OCI-LY3 (cell line): Measurements from ENCODE around the gene LAIR1.

Source experiments
- H2AFZ ChIP-seq: fragments of 200-600, 300-600 bp; shearing (Covaris generic); 2 replicates; pipeline ENCODE4 v1.6.0; 2014; ENCODE audit warnings: antibody characterized with exemption, low read depth, low read length
- H3K27ac ChIP-seq: fragments of 200-600, 300-600 bp; sonication (generic); 2 replicates; pipeline ENCODE4 v1.5.1; 2014; ENCODE audit warnings: mild to moderate bottlenecking, low read length, moderate library complexity, mixed read lengths
- H3K27me3 ChIP-seq: fragments of 200-600, 300-600 bp; sonication (generic); 2 replicates; pipeline ENCODE4 v1.6.1; 2014; ENCODE audit warnings: low read depth, low read length, mixed read lengths
- H3K36me3 ChIP-seq: fragments of 200-600, 300-600 bp; sonication (generic); replicated peaks from 2 replicates; pipeline ENCODE3; 2014; ENCODE audit warnings: low read depth, low read length, mixed read lengths
- H3K4me1 ChIP-seq: fragments of 300-600, 200-600 bp; sonication (generic); 2 replicates; pipeline ENCODE4 v1.6.1; 2014; ENCODE audit warnings: low read length, mixed read lengths
- H3K4me2 ChIP-seq: fragments of 200-600, 300-600 bp; sonication (generic); 2 replicates; pipeline ENCODE4 v1.6.1; 2014; ENCODE audit warnings: low read length, mixed read lengths
- H3K4me3 ChIP-seq: fragments of 300-600, 200-600 bp; sonication (generic); 2 replicates; pipeline ENCODE4 v1.5.1; 2014; ENCODE audit warnings: antibody characterized with exemption, mild to moderate bottlenecking, low read length, moderate library complexity
- H3K79me2 ChIP-seq: fragments of 300-600, 200-600 bp; shearing (Covaris generic); 2 replicates; pipeline ENCODE4 v1.6.1; 2014; ENCODE audit warnings: mild to moderate bottlenecking, low read length, mixed read lengths
- H3K9ac ChIP-seq: fragments of 300-600, 200-600 bp; shearing (Covaris generic); 2 replicates; pipeline ENCODE4 v1.6.0; 2014; ENCODE audit warnings: mild to moderate bottlenecking, low read length, moderate library complexity
- H3K9me3 ChIP-seq: fragments of 200-600, 300-600 bp; shearing (Covaris generic); 2 replicates; pipeline ENCODE4 v1.6.1; 2014; ENCODE audit warnings: low read length, mixed read lengths; ENCODE audit not compliant: insufficient read depth
- H4K20me1 ChIP-seq: fragments of 200-600, 300-600 bp; sonication (generic); 2 replicates; pipeline ENCODE4 v1.6.1; 2016; ENCODE audit warnings: low read length, mixed read lengths; ENCODE audit not compliant: insufficient read depth
- CTCF ChIP-seq: fragments of 200-600, 300-600 bp; sonication (generic); IDR thresholded peaks from 2 replicates; pipeline ENCODE4 v1.5.1; 2014; ENCODE audit warnings: antibody characterized with exemption, low read length, low read depth
- EZH2phosphoT487 ChIP-seq: fragments of 200-600 bp; shearing (Covaris generic); IDR thresholded peaks from 2 replicates; pipeline ENCODE4 v1.6.1; 2018; ENCODE audit warnings: antibody characterized with exemption, mixed run types, low read depth

The LAIR1 gene

GRCh38 chr19:54316746-54317107, 48.0 kb downstream of the LAIR1 start:
- Histone ChIP-seq H3K9me3 (no peaks in the 10 kb centered on the region), H3K4me2 (no peak overlapping the region), H3K36me3 (no peaks in the 10 kb centered on the region), H3K4me3 (no peak overlapping the region), H3K79me2 (no peaks in the 10 kb centered on the region), H3K9ac (no peak overlapping the region), H2AFZ (no peak overlapping the region), H3K27ac (no peak overlapping the region), H4K20me1 (no peaks in the 10 kb centered on the region), H3K27me3 (peaks cover 50% of the 10 kb centered on the region), H3K4me1 (peaks cover 24% of the 10 kb centered on the region)
- TF ChIP-seq EZH2phosphoT487 = no peak
- TF ChIP-seq CTCF = no peak

GRCh38 chr19:54315956-54316355, 48.8 kb downstream of the LAIR1 start:
- Histone ChIP-seq H4K20me1 (no peaks in the 10 kb centered on the region), H3K9ac (no peak overlapping the region), H3K4me1 (peaks cover 24% of the 10 kb centered on the region), H3K36me3 (no peaks in the 10 kb centered on the region), H3K4me3 (no peak overlapping the region), H3K9me3 (no peaks in the 10 kb centered on the region), H3K27ac (no peak overlapping the region), H3K4me2 (no peak overlapping the region), H3K27me3 (peaks cover 50% of the 10 kb centered on the region), H3K79me2 (no peaks in the 10 kb centered on the region), H2AFZ (no peak overlapping the region)
- no peak for TF ChIP-seq CTCF
- TF ChIP-seq EZH2phosphoT487 = no peak

GRCh38 chr19:54312436-54313377, 52.0 kb downstream of the LAIR1 start, which contains the start of gene LILRA5:
TSS of gene LILRA5 (minus strand) at chr19:54313166. CDS start at chr19:54313019, 147 bp downstream.
- Histone ChIP-seq H3K36me3 (no peaks in the 10 kb centered on the region), H3K4me3 (peak within 1 kb of the TSS; percentile 43), H3K4me2 (peak within 1 kb of the TSS; percentile 67), H2AFZ (no peak within 1 kb of the TSS), H3K27ac (no peak within 1 kb of the TSS), H3K4me1 (peaks cover 12% of the 10 kb centered on the region), H3K9ac (no peak within 1 kb of the TSS), H4K20me1 (no peaks in the 10 kb centered on the region), H3K79me2 (no peaks in the 10 kb centered on the region), H3K27me3 (peaks cover 46% of the 10 kb centered on the region), H3K9me3 (no peaks in the 10 kb centered on the region)
- TF ChIP-seq CTCF = no peak
- no peak for TF ChIP-seq EZH2phosphoT487

- peak overlapping the region; percentile 43; the same call in 1 of the 2 replicates for H3K4me3 ChIP-seq
- H3K4me2 ChIP-seq = peak overlapping the region; percentile 67
- H3K27me3 ChIP-seq = peaks cover 51% of the 10 kb centered on the region
Observed at GRCh38 chr19:54312011-54312410, 52.7 kb downstream of the LAIR1 start.

More at GRCh38 chr19:54312011-54312410, 52.7 kb downstream of the LAIR1 start:
- TF ChIP-seq EZH2phosphoT487 = no peak
- TF ChIP-seq CTCF = no peak
- H3K79me2 ChIP-seq = no peaks in the 10 kb centered on the region
- no peaks in the 10 kb centered on the region for H3K36me3 ChIP-seq
- H3K9me3 ChIP-seq = no peaks in the 10 kb centered on the region
- no peak overlapping the region for H3K27ac ChIP-seq
- H2AFZ ChIP-seq = no peak overlapping the region
- peaks cover 12% of the 10 kb centered on the region for H3K4me1 ChIP-seq
- no peak overlapping the region for H3K9ac ChIP-seq
- H4K20me1 ChIP-seq = no peaks in the 10 kb centered on the region
